Nephron (organoid): ENCODE measurements around the gene CLRN3.
A peak's percentile ranks its signal among the peaks of the same experiment; 100 is the strongest.

ENCODE experiments used
- H3K27ac Mint-ChIP-seq, 3 experiments: 2 replicates each; pipeline ENCODE4 v1.8.0; 2020; ENCODE audit warnings: mixed read lengths in 3 of 3, mild to moderate bottlenecking in 2 of 3, moderate library complexity in 1 of 3
- H3K27me3 Mint-ChIP-seq: 2 replicates; pipeline ENCODE4 v1.8.0; 2021; ENCODE audit warnings: low read depth, mild to moderate bottlenecking, moderate library complexity, mixed read lengths
- H3K36me3 Mint-ChIP-seq: 2 replicates; pipeline ENCODE4 v1.8.0; 2020; ENCODE audit warnings: low read depth, mixed read lengths
- H3K4me1 Mint-ChIP-seq: 2 replicates; pipeline ENCODE4 v1.8.0; 2020; ENCODE audit warnings: mixed read lengths
- H3K4me3 Mint-ChIP-seq, 3 experiments: 2 replicates each; pipeline ENCODE4 v1.8.0; 2020; ENCODE audit warnings: mild to moderate bottlenecking in 3 of 3, mixed read lengths in 3 of 3, moderate library complexity in 2 of 3
- H3K9me3 Mint-ChIP-seq: 2 replicates; pipeline ENCODE4 v1.8.0; 2020; ENCODE audit warnings: mixed read lengths
- TF ChIP-seq, protein P1 (sequence below), 3 experiments: fragments of 200-600 bp; sonication (generic); IDR thresholded peaks; one replicate each; pipeline ENCODE4 v1.5.0; 2021; ENCODE audit warnings: antibody characterized with exemption in 3 of 3; ENCODE audit not compliant: unreplicated experiment in 3 of 3

Gene CLRN3

GRCh38 chr10:127872871-127873600 lies 19.7 kb downstream of the CLRN3 start:
- H3K27me3 Mint-ChIP-seq = peaks cover 3% of the 10 kb centered on the region
- peak overlapping the region in 1 of 3 experiments; percentile 12 for H3K4me3 Mint-ChIP-seq
- H3K4me1 Mint-ChIP-seq = peaks cover 15% of the 10 kb centered on the region
- H3K27ac Mint-ChIP-seq = peak overlapping the region in 2 of 3 experiments; percentile 27 to 53
- peaks cover 13% of the 10 kb centered on the region for H3K9me3 Mint-ChIP-seq
- no peaks in the 10 kb centered on the region for H3K36me3 Mint-ChIP-seq
- TF ChIP-seq, protein P1, sequence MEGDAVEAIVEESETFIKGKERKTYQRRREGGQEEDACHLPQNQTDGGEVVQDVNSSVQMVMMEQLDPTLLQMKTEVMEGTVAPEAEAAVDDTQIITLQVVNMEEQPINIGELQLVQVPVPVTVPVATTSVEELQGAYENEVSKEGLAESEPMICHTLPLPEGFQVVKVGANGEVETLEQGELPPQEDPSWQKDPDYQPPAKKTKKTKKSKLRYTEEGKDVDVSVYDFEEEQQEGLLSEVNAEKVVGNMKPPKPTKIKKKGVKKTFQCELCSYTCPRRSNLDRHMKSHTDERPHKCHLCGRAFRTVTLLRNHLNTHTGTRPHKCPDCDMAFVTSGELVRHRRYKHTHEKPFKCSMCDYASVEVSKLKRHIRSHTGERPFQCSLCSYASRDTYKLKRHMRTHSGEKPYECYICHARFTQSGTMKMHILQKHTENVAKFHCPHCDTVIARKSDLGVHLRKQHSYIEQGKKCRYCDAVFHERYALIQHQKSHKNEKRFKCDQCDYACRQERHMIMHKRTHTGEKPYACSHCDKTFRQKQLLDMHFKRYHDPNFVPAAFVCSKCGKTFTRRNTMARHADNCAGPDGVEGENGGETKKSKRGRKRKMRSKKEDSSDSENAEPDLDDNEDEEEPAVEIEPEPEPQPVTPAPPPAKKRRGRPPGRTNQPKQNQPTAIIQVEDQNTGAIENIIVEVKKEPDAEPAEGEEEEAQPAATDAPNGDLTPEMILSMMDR (IDR thresholded peaks at IDR 0.05; ENCODE audit: unreplicated experiment in 3 of 3) = peak in 1 of 3 experiments; percentile 25

DNA sequence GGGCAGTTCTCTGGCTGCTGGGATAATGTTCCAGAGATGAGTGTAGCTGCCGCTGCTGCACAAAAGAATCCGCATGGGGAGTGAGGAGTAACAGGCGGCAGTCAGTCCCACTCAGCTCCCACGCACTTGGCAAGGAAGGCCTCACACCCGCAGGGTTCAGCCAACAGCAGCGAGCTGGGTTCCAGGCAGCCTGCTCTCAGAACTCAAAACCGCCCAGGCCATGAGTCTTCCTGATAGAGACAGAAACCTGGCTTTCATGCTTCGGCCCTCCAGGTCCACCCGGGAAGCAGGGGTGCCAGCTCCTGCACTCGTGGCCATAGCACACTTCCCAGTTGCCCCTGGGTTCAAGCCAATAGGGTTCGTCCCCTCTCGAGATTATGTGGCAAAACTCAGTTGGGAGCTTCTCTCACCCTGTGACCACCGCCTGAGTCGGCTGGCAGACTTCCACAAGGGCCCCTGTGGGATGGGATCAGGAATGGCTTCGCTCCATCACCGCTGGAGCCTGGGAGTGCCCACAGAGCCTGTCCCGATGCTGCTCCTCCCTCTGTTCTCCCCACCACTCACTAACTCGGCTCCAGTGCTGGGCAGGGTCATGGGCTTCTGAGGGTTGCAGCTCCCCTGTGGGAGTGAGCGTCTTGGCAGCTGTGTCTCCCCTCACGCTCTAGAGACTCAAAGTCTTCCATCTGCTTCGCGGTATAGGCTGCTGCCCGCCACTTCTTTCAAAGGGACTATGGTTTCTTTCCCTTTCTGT lies 20.6 kb downstream of the CLRN3 start:
- peaks cover 9% of the 10 kb centered on the region for H3K27me3 Mint-ChIP-seq
- peaks cover 13% of the 10 kb centered on the region for H3K9me3 Mint-ChIP-seq
- peak overlapping the region in 1 of 3 experiments; percentile 41 for H3K4me3 Mint-ChIP-seq
- H3K27ac Mint-ChIP-seq = peak overlapping the region in 2 of 3 experiments; percentile 52 to 53
- TF ChIP-seq, protein P1 (IDR thresholded peaks at IDR 0.05; ENCODE audit: unreplicated experiment in 3 of 3) = no peak
- H3K36me3 Mint-ChIP-seq = no peaks in the 10 kb centered on the region
- peaks cover 15% of the 10 kb centered on the region for H3K4me1 Mint-ChIP-seq

- H3K9me3 Mint-ChIP-seq = peaks cover 13% of the 10 kb centered on the region
- no peaks in the 10 kb centered on the region for H3K36me3 Mint-ChIP-seq
- H3K4me1 Mint-ChIP-seq = peaks cover 15% of the 10 kb centered on the region
- H3K4me3 Mint-ChIP-seq = peak overlapping the region in 1 of 3 experiments; percentile 41
- TF ChIP-seq, protein P1 (IDR thresholded peaks at IDR 0.05; ENCODE audit: unreplicated experiment in 3 of 3) = no peak
- H3K27ac Mint-ChIP-seq = peak overlapping the region in 2 of 3 experiments; percentile 52 to 53
- H3K27me3 Mint-ChIP-seq = peaks cover 11% of the 10 kb centered on the region
These were observed 21.1 kb downstream of the CLRN3 start for GRCh38 chr10:127871631-127872010.

DNA sequence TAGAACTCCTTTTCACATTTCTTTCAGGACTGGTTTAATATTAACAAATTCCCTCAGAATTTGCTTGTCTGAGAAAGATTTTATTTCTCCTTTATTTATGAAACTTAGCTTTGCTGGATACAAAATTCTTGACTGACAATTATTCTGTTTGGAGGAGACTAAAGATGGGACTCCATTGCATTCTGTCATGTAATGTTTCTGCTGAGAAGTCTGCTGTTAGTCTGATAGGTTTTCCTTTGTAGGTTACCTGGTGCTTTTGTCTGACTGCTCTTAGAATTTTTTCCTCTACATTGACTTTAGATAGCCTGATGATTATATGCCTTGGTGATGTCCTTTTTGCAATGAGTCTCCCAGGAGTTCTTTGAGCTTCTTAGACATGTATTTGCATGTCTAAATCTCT lies 23.4 kb downstream of the CLRN3 start:
- TF ChIP-seq, protein P1 (IDR thresholded peaks at IDR 0.05; ENCODE audit: unreplicated experiment in 3 of 3) = no peak
- Mint-ChIP-seq H3K4me1 (peaks cover 15% of the 10 kb centered on the region), H3K36me3 (no peaks in the 10 kb centered on the region), H3K27ac (no peak overlapping the region), H3K4me3 (no peak overlapping the region), H3K9me3 (peaks cover 15% of the 10 kb centered on the region), H3K27me3 (peaks cover 11% of the 10 kb centered on the region)

DNA sequence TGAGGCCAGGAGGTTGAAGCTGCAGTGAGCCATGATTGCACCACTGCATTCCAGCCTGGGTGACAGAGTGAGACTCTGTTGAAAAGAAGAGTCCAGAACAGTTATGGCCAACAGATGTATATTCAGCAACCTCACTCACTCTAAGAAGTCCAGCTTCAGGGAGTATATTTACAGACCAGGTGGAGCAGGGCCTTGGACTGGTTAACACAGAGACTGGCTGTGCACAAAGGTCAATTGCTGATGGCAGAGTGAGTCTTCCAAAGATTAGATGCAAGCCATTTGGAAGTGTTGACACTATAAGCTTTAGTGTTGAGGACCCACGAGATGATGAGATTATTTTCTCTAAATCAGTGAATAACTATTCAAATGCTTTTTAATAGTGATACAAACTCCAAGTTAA lies 24.9 kb downstream of the CLRN3 start:
- TF ChIP-seq, protein P1 (IDR thresholded peaks at IDR 0.05; ENCODE audit: unreplicated experiment in 3 of 3) = no peak
- H3K4me3 Mint-ChIP-seq = no peak overlapping the region
- H3K9me3 Mint-ChIP-seq = peaks cover 20% of the 10 kb centered on the region
- peaks cover 11% of the 10 kb centered on the region for H3K27me3 Mint-ChIP-seq
- no peak overlapping the region for H3K27ac Mint-ChIP-seq
- H3K4me1 Mint-ChIP-seq = peaks cover 14% of the 10 kb centered on the region
- H3K36me3 Mint-ChIP-seq = no peaks in the 10 kb centered on the region
